Activated naive CD4-positive, alpha-beta T cell treated with anti-CD3 and anti-CD28 coated beads, Interleukin-2, amount 10 ng/mL, durations not matched to agents 7 days and 5 days (primary cell): Measurements from ENCODE around the gene HTR6.

Source experiments
- CTCF ChIA-PET: fragments of 350-600 bp; sonication (Branson Sonifier 250); formaldehyde crosslinking; loops from one replicate; lab custom pipeline; 2021; ENCODE audit warnings: antibody characterized with exemption; lab: Charles Lee
- DNase-seq: peaks from one replicate; pipeline ENCODE4 v3.0.0-alpha.2; 2020
- H3K27ac Mint-ChIP-seq: one replicate; pipeline ENCODE4 v1.8.0; 2021; ENCODE audit warnings: mild to moderate bottlenecking, moderate library complexity, mixed read lengths
- H3K27me3 Mint-ChIP-seq: one replicate; pipeline ENCODE4 v1.8.0; 2021; ENCODE audit warnings: mild to moderate bottlenecking, mixed read lengths
- H3K36me3 Mint-ChIP-seq: one replicate; pipeline ENCODE4 v1.8.0; 2021; ENCODE audit warnings: mixed read lengths
- H3K4me1 Mint-ChIP-seq: one replicate; pipeline ENCODE4 v1.8.0; 2021; ENCODE audit warnings: mixed read lengths
- H3K4me3 Mint-ChIP-seq: one replicate; pipeline ENCODE4 v1.8.0; 2021; ENCODE audit warnings: mild to moderate bottlenecking, moderate library complexity, mixed read lengths
- H3K9me3 Mint-ChIP-seq: one replicate; pipeline ENCODE4 v1.8.0; 2021; ENCODE audit warnings: mixed read lengths

The HTR6 gene

DNA sequence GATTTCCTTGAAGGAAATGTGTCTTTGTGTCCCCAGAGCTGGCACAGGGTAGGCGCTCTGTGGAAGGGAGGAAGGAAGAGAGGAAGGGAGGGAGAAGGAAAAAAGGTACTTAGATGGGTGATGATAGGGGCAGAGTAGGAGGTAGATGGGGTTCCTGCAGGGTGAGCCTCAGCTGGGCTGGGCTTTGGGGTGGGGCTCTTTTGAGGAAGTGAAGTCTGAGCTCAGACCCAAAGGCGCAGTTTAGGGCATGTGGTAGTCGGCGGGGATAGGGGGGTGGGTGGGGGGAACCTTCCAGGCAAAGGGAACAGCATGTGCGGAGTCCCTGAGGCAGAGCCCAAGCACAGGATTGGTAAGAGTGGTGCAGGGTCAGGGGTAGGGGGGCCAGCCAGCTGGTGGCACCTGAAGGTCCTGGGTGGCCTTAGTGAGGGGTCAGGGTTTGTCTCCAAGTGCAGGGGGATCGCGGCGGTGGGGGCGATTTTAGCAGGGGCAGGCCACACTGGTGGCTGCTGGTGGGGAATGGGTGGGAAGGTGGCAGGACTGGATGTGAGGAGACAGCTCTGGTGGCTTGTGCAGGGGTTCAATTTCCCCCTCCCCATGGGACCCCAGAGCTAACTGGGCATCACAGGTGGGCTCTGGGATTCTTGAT, 8.4 kb upstream of the HTR6 start:
- H3K4me3 Mint-ChIP-seq, result no peak overlapping the region
- peak overlapping the region; percentile 0 for H3K27ac Mint-ChIP-seq
- CTCF ChIA-PET, result interaction anchor here (0.9 kb wide), 1 partner anchor 310 kb away, joined by 3 read pairs; no protein-coding TSS in a partner anchor
- DNase-seq, result no peak
- H3K4me1 Mint-ChIP-seq, result peaks cover 18% of the 10 kb centered on the region
- H3K9me3 Mint-ChIP-seq, result no peaks in the 10 kb centered on the region
- H3K36me3 Mint-ChIP-seq, result no peaks in the 10 kb centered on the region
- peaks cover 12% of the 10 kb centered on the region for H3K27me3 Mint-ChIP-seq

DNA sequence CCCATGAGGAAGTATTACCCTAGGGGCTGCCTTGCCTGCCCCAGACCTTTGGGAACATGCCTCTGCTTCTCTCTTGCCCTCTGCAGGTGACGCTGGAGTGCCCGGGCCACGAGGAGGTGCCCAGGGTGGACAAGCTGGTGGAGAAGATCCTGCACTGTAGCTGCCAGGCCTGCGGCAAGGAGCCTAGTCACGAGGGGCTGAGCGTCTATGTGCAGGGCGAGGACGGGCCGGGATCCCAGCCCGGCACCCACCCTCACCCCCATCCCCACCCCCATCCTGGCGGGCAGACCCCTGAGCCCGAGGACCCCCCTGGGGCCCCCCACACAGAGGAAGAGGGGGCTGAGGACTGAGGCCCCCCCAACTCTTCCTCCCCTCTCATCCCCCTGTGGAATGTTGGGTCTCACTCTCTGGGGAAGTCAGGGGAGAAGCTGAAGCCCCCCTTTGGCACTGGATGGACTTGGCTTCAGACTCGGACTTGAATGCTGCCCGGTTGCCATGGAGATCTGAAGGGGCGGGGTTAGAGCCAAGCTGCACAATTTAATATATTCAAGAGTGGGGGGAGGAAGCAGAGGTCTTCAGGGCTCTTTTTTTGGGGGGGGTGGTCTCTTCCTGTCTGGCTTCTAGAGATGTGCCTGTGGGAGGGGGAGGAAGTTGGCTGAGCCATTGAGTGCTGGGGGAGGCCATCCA, 7.8 kb upstream of the HTR6 start:
- no peak overlapping the region for H3K27ac Mint-ChIP-seq
- CTCF ChIA-PET, result interaction anchor here (0.9 kb wide), 1 partner anchor 311 kb away, joined by 3 read pairs; no protein-coding TSS in a partner anchor
- no peaks in the 10 kb centered on the region for H3K9me3 Mint-ChIP-seq
- H3K4me3 Mint-ChIP-seq, result no peak overlapping the region
- no peaks in the 10 kb centered on the region for H3K36me3 Mint-ChIP-seq
- H3K27me3 Mint-ChIP-seq, result peaks cover 16% of the 10 kb centered on the region
- no peak for DNase-seq
- H3K4me1 Mint-ChIP-seq, result peaks cover 20% of the 10 kb centered on the region

DNA sequence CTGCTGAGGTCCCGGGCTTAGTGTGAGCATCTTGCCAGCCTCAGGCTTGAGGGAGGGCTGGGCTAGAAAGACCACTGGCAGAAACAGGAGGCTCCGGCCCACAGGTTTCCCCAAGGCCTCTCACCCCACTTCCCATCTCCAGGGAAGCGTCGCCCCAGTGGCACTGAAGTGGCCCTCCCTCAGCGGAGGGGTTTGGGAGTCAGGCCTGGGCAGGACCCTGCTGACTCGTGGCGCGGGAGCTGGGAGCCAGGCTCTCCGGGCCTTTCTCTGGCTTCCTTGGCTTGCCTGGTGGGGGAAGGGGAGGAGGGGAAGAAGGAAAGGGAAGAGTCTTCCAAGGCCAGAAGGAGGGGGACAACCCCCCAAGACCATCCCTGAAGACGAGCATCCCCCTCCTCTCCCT, 7.2 kb upstream of the HTR6 start:
- Mint-ChIP-seq H3K36me3 (no peaks in the 10 kb centered on the region), H3K4me1 (peaks cover 20% of the 10 kb centered on the region), H3K9me3 (no peaks in the 10 kb centered on the region), H3K27me3 (peaks cover 20% of the 10 kb centered on the region), H3K4me3 (no peak overlapping the region), H3K27ac (no peak overlapping the region)
- DNase-seq, result no peak
- CTCF ChIA-PET, result no interaction called here

DNA sequence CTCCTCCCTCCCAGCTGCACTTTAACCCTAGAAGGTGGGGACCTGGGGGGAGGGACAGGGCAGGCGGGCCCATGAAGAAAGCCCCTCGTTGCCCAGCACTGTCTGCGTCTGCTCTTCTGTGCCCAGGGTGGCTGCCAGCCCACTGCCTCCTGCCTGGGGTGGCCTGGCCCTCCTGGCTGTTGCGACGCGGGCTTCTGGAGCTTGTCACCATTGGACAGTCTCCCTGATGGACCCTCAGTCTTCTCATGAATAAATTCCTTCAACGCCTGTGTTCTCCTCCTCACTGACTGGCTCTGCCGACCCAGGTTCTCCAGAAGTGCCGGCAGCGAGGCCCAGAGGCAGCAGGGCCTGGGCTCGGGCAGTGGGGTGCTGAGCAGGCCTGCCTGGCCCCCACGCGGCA, 6.5 kb upstream of the HTR6 start:
- no peak overlapping the region for H3K4me3 Mint-ChIP-seq
- peaks cover 27% of the 10 kb centered on the region for H3K27me3 Mint-ChIP-seq
- CTCF ChIA-PET, result no interaction called here
- no peak for DNase-seq
- no peak overlapping the region for H3K27ac Mint-ChIP-seq
- no peaks in the 10 kb centered on the region for H3K9me3 Mint-ChIP-seq
- peaks cover 21% of the 10 kb centered on the region for H3K4me1 Mint-ChIP-seq
- H3K36me3 Mint-ChIP-seq, result no peaks in the 10 kb centered on the region

DNA sequence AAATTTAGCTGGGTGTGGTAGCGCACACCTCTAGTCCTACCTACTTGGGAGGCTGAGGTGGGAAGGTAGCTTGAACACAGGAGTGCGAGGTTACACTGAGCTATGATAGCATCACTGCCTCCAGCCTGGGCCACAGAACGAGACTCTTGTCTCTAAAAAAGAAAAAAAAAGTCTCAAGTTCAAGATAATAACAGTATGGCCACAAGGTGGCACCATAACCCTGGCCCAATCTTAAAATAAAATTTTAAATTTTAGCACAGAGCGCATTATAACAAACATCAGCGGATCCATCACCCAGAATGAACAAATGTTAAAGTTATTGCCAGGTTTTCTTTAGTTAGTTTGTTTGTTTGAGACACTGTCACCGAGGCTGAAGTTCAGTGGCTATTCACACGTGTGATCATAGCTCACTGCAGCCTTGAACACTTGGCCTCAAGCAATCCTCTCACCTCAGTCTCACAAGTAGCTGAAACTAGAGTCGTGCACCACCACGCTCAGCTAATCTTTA, 2.9 kb upstream of the HTR6 start:
- peak; percentile 61 for DNase-seq
- H3K36me3 Mint-ChIP-seq, result no peaks in the 10 kb centered on the region
- H3K27me3 Mint-ChIP-seq, result peaks cover 60% of the 10 kb centered on the region
- no peaks in the 10 kb centered on the region for H3K9me3 Mint-ChIP-seq
- H3K4me1 Mint-ChIP-seq, result peaks cover 28% of the 10 kb centered on the region
- CTCF ChIA-PET, result interaction anchor here (0.7 to 4.6 kb wide), 29 partner anchors 8 to 489 kb away, joined by 3 to 84 read pairs (median 3); no protein-coding TSS in a partner anchor
- H3K27ac Mint-ChIP-seq, result no peak overlapping the region
- no peak overlapping the region for H3K4me3 Mint-ChIP-seq

DNA sequence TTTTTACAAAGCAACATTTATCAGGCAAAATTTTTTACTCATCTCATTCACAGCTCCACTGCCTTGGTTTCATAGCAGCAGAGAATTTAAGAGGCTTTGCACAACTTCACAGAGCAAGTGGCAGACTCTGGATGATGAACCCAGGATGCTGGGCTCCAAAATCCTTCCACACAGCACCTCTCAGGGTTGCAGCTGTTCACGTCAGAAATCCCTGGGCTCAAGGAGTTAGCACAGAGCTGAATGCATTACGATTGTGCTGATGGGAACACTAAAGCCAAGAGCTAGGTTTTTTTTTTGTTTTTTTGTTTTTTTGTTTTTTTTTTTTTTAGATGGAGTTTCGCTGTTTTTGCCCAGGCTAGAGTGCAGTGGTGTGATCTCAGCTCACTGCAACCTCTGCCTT, 2.4 kb upstream of the HTR6 start:
- H3K27me3 Mint-ChIP-seq, result peaks cover 65% of the 10 kb centered on the region
- CTCF ChIA-PET, result interaction anchor here (0.7 to 4.6 kb wide), 21 partner anchors 9 to 488 kb away, joined by 3 to 84 read pairs (median 4); partner anchors contain the start of gene OTUD3
- H3K36me3 Mint-ChIP-seq, result no peaks in the 10 kb centered on the region
- H3K27ac Mint-ChIP-seq, result no peak overlapping the region
- H3K9me3 Mint-ChIP-seq, result no peaks in the 10 kb centered on the region
- no peak overlapping the region for H3K4me3 Mint-ChIP-seq
- peaks cover 28% of the 10 kb centered on the region for H3K4me1 Mint-ChIP-seq
- DNase-seq, result no peak

DNA sequence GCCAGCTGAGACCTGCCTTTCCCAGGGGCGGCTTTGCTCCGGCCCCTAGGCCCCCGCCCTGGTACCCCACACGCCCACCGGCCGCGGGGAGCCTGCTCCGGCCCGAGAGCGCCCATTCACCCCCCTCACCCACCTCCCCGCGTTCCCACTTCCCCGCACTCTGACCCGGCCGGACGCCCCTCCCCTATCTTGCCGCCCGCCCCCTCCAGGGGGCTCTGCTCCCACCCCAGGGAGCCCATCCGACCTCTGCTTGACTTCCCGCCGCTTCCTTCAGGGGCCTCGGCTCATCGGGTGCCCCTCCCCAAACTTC, 466 bp downstream of the HTR6 start:
- no peak for DNase-seq
- Mint-ChIP-seq H3K4me3 (peak overlapping the region; percentile 55), H3K4me1 (peaks cover 19% of the 10 kb centered on the region), H3K27me3 (peaks cover 87% of the 10 kb centered on the region), H3K36me3 (no peaks in the 10 kb centered on the region), H3K27ac (no peak overlapping the region), H3K9me3 (no peaks in the 10 kb centered on the region)
- CTCF ChIA-PET, result no interaction called here

DNA sequence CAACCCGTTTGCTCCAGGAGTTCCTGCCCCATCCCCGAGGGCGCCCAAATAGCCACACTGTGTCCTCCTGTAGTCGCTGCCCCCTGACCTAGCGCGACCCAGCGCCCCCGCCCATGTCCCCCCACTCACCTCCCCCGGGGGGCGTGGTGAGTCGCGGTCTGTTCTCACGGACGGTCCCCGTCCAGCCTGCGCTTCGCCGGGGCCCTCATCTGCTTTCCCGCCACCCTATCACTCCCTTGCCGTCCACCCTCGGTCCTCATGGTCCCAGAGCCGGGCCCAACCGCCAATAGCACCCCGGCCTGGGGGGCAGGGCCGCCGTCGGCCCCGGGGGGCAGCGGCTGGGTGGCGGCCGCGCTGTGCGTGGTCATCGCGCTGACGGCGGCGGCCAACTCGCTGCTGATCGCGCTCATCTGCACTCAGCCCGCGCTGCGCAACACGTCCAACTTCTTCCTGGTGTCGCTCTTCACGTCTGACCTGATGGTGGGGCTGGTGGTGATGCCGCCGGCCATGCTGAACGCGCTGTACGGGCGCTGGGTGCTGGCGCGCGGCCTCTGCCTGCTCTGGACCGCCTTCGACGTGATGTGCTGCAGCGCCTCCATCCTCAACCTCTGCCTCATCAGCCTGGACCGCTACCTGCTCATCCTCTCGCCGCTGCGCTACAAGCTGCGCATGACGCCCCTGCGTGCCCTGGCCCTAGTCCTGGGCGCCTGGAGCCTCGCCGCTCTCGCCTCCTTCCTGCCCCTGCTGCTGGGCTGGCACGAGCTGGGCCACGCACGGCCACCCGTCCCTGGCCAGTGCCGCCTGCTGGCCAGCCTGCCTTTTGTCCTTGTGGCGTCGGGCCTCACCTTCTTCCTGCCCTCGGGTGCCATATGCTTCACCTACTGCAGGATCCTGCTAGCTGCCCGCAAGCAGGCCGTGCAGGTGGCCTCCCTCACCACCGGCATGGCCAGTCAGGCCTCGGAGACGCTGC, 1.1 kb downstream of the HTR6 start:
- Mint-ChIP-seq H3K4me3 (peak overlapping the region; percentile 55), H3K4me1 (peaks cover 17% of the 10 kb centered on the region), H3K27ac (no peak overlapping the region), H3K9me3 (no peaks in the 10 kb centered on the region), H3K27me3 (peaks cover 86% of the 10 kb centered on the region), H3K36me3 (no peaks in the 10 kb centered on the region)
- DNase-seq, result no peak
- CTCF ChIA-PET, result no interaction called here

DNA sequence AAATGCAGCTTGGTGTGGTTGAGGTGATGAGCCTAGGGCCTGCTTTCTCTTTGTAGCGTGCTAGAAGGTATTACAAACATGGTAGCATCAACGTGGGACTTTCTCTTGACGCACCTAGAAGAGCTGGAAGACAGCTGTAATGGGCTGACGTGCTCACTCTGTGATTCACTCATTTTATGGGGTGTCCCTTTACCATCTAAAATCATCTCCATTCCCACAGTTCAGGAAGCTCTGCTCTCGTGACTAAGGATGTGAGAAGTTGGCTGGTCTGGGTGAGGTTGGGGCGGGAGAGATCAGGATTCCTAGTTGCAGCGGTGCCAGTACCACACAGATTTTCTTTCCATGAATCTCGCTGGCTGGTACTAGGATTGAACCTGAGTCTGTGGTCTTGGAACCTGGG, 4.2 kb downstream of the HTR6 start:
- no peaks in the 10 kb centered on the region for H3K9me3 Mint-ChIP-seq
- CTCF ChIA-PET, result interaction anchor here (1.0 to 2.2 kb wide), 2 partner anchors 15 to 35 kb away, joined by 3 to 10 read pairs; no protein-coding TSS in a partner anchor
- DNase-seq, result no peak
- no peaks in the 10 kb centered on the region for H3K36me3 Mint-ChIP-seq
- no peak overlapping the region for H3K4me3 Mint-ChIP-seq
- H3K27ac Mint-ChIP-seq, result no peak overlapping the region
- peaks cover 72% of the 10 kb centered on the region for H3K27me3 Mint-ChIP-seq
- peaks cover 13% of the 10 kb centered on the region for H3K4me1 Mint-ChIP-seq

DNA sequence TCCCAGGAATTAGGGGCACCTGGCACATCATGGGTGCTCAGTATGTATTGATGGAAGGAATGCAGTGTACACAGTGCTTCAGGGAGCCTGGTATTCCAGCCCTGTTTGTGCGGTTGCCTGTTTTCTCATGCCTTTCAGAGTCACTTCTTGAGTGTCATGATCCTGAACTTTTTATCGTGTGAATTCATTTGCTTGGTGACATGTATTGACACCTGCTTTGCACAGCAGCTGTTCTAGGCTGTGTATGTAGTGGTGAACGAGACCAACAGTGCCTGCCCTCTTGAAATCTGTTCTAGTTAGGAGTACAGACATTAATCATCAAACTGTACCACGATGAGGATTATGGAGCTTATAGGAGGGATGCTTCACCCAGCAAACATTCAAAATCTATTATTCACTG, 6.1 kb downstream of the HTR6 start:
- no peak overlapping the region for H3K4me3 Mint-ChIP-seq
- peaks cover 7% of the 10 kb centered on the region for H3K4me1 Mint-ChIP-seq
- CTCF ChIA-PET, result interaction anchor here (1.1 kb wide), 1 partner anchor 9 kb away, joined by 3 read pairs; no protein-coding TSS in a partner anchor
- H3K27me3 Mint-ChIP-seq, result peaks cover 69% of the 10 kb centered on the region
- H3K27ac Mint-ChIP-seq, result no peak overlapping the region
- H3K36me3 Mint-ChIP-seq, result no peaks in the 10 kb centered on the region
- H3K9me3 Mint-ChIP-seq, result no peaks in the 10 kb centered on the region
- no peak for DNase-seq

DNA sequence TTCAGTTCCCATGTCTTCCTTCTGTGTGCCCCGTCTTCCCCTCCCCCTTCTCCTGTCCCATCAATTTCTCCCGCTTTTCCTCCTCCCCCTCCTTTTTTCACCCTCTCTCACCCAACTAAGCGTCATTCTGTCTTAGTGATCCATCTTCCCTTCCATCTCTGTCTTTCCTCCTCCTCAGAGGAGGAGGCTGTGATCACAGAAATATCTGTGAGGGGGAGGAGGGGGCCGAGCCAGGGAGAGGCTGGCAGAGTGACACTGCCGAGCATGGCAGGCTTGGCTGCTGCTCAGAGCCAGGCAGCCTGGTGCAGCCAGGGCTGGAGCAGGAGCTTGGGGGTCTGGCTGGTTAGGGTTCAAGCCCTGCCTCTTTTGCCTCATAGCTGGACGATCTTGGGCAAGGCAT, 7.6 kb downstream of the HTR6 start:
- Mint-ChIP-seq H3K9me3 (no peaks in the 10 kb centered on the region), H3K27me3 (peaks cover 63% of the 10 kb centered on the region), H3K4me3 (no peak overlapping the region), H3K27ac (no peak overlapping the region), H3K36me3 (no peaks in the 10 kb centered on the region), H3K4me1 (no peaks in the 10 kb centered on the region)
- CTCF ChIA-PET, result interaction anchor here (1.9 kb wide), 1 partner anchor 32 kb away, joined by 6 read pairs; no protein-coding TSS in a partner anchor
- no peak for DNase-seq

DNA sequence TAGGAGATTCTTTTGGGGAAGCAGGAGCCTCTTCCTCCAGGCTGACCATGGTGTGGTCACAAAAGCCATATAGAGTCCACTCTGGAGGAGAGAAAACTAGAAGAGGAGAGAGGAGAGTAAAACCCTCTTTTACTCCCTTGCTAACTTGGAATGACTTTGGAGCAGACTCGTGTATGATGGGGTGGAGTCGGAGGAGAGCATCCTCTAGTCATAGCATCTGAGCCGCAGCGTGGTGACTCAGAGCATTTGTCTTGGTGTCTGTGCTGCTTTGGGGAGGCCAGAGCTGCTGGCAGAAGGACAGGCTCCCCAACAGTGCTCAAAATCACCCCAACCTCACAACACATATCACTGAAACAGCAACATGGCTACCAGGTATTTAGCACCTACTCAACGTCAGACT, 11.1 kb downstream of the HTR6 start:
- H3K9me3 Mint-ChIP-seq, result no peaks in the 10 kb centered on the region
- H3K27ac Mint-ChIP-seq, result no peak overlapping the region
- H3K4me1 Mint-ChIP-seq, result no peaks in the 10 kb centered on the region
- no peak overlapping the region for H3K4me3 Mint-ChIP-seq
- no peak for DNase-seq
- no peaks in the 10 kb centered on the region for H3K36me3 Mint-ChIP-seq
- CTCF ChIA-PET, result no interaction called here
- peaks cover 34% of the 10 kb centered on the region for H3K27me3 Mint-ChIP-seq

DNA sequence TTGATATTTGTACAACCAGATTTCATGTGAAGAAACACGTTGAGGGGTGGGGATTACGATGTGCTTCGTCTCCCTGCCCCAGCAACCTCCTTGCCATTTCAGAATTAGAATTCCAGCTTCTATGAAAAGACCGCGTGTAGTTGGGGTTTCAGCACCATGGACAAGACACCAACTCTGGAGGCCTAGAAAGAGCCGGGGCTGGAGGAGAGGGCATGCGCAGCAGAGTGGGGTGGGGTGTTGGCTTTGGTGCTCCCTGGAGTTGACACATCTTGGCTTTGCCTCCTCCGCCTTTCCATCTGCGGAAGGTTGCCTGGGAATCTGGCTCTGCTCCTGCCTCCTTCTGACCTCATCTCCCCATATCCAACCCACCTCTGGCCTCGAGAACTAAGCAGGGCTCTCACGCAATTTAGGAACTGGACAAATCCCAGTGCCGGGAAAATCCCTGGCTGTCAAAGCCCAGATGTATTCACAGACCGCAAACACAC, 11.8 kb downstream of the HTR6 start:
- no peak overlapping the region for H3K27ac Mint-ChIP-seq
- H3K36me3 Mint-ChIP-seq, result no peaks in the 10 kb centered on the region
- DNase-seq, result peak; percentile 60

More for the DNA sequence above, 11.8 kb downstream of the HTR6 start:
- Mint-ChIP-seq H3K4me1 (no peaks in the 10 kb centered on the region), H3K27me3 (peaks cover 31% of the 10 kb centered on the region), H3K9me3 (no peaks in the 10 kb centered on the region), H3K4me3 (no peak overlapping the region)
- CTCF ChIA-PET, result interaction anchor here (1.6 to 2.9 kb wide), 2 partner anchors 18 to 27 kb away, joined by 3 to 11 read pairs; no protein-coding TSS in a partner anchor
